Activated CD4-positive, CD25-positive, alpha-beta regulatory T cell treated with anti-CD3 and anti-CD28 coated beads, Interleukin-2, amount 50 U/mL, for 24 hours (primary cell): ENCODE results near the gene SMIM34.
"Not testable (repeated sequence)": the region's sequence is repeated elsewhere in the genome, so short reads cannot be mapped to it uniquely, and the experiment has no call there.

Source experiments
- ATAC-seq, 2 donors: fragments of 150-1000 bp; cut with Tn5 transposase; one replicate each; pipeline ENCODE4 v1.10.0; 2021; ENCODE audit warnings: mild to moderate bottlenecking in 1 of 2, moderate library complexity in 1 of 2

Gene SMIM34

GRCh38 chr21:34423805-34424204 lies at the start of gene SMIM34:
TSS of gene SMIM34 (minus strand) at chr21:34423951. CDS start at chr21:34423839, 112 bp downstream.
- ATAC-seq, result not testable (repeated sequence)

GRCh38 chr21:34467333-34467732 lies 43.6 kb upstream of the SMIM34 start:
- not testable (repeated sequence) for ATAC-seq

GRCh38 chr21:34459426-34459825 lies 35.7 kb upstream of the SMIM34 start:
- not testable (repeated sequence) for ATAC-seq

GRCh38 chr21:34458266-34458665 lies 34.5 kb upstream of the SMIM34 start:
- ATAC-seq, result not testable (repeated sequence)

- ATAC-seq, result not testable (repeated sequence)
Observed at GRCh38 chr21:34456180-34456579, 32.4 kb upstream of the SMIM34 start.

- not testable (repeated sequence) for ATAC-seq
Observed at GRCh38 chr21:34455628-34456027, 31.9 kb upstream of the SMIM34 start.

- not testable (repeated sequence) for ATAC-seq
Observed at GRCh38 chr21:34447018-34447417, 23.3 kb upstream of the SMIM34 start.

- peak; percentile 28 to 63 for ATAC-seq
Observed at GRCh38 chr21:34443486-34443885, 19.7 kb upstream of the SMIM34 start.

- ATAC-seq, result not testable (repeated sequence)
Observed at GRCh38 chr21:34429710-34430109, 6.0 kb upstream of the SMIM34 start.

GRCh38 chr21:34428441-34428840 lies 4.7 kb upstream of the SMIM34 start:
- not testable (repeated sequence) for ATAC-seq

- not testable (repeated sequence) for ATAC-seq
Observed at GRCh38 chr21:34427339-34427738, 3.6 kb upstream of the SMIM34 start.

- peak; percentile 92 to 95 for ATAC-seq
Observed at GRCh38 chr21:34417448-34418077, 6.2 kb downstream of the SMIM34 start.

GRCh38 chr21:34407294-34407693 lies 16.5 kb downstream of the SMIM34 start:
- ATAC-seq, result not testable (repeated sequence)

- ATAC-seq, result not testable (repeated sequence)
Observed at GRCh38 chr21:34406676-34407075, 17.1 kb downstream of the SMIM34 start.

GRCh38 chr21:34406102-34406501 lies 17.6 kb downstream of the SMIM34 start:
- peak; percentile 48 to 59 for ATAC-seq

- ATAC-seq, result not testable (repeated sequence)
Observed at GRCh38 chr21:34405686-34406085, 18.1 kb downstream of the SMIM34 start.

- not testable (repeated sequence) for ATAC-seq
Observed at GRCh38 chr21:34404742-34405141, 19.0 kb downstream of the SMIM34 start.

GRCh38 chr21:34400522-34400921 lies 23.2 kb downstream of the SMIM34 start:
- not testable (repeated sequence) for ATAC-seq

- ATAC-seq, result peak; percentile 88 to 92
Observed at GRCh38 chr21:34383724-34384415, 39.9 kb downstream of the SMIM34 start.

GRCh38 chr21:34383138-34383537 lies 40.6 kb downstream of the SMIM34 start:
- not testable (repeated sequence) for ATAC-seq

GRCh38 chr21:34375619-34375972 lies 48.2 kb downstream of the SMIM34 start:
- peak; percentile 77 to 78 for ATAC-seq

- ATAC-seq, result peak; percentile 97 to 98
Observed at GRCh38 chr21:34374940-34375618, 48.7 kb downstream of the SMIM34 start, which contains the start of gene SMIM11. TSS of gene SMIM11 (plus strand) at chr21:34375507. CDS start at chr21:34379505, 3,998 bp downstream.

- ATAC-seq, result not testable (repeated sequence)
Observed at GRCh38 chr21:34374462-34374861, 49.3 kb downstream of the SMIM34 start.
